ENCODE results near the gene CFAP46.

Gene CFAP46

DNA sequence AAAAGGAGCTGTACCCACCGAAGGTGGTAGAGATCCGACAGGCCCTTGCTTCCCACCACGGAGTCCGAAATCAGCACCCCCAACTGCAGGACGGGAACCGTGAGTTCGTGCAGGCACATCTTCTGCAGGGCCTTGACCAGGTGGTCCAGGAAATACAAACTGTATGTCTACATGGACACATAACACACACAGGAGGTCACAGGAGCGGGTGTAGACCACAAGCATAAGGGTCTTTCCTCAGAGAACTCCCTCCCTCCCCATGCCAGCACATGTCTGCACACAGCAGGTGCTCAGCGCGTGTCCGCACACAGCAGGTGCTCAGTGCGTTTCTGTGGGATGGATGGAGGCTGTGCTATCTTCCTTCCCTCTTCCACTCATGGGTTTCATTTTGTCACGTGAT lies 69.7 kb downstream of the CFAP46 start:
- Mint-ChIP-seq H3K27ac (no peak overlapping the region), H3K4me1 (no peaks in the 10 kb centered on the region), H3K27me3 (peaks cover 14% of the 10 kb centered on the region), H3K36me3 (no peaks in the 10 kb centered on the region), H3K9me3 (no peaks in the 10 kb centered on the region), H3K4me3 (no peak overlapping the region)

DNA sequence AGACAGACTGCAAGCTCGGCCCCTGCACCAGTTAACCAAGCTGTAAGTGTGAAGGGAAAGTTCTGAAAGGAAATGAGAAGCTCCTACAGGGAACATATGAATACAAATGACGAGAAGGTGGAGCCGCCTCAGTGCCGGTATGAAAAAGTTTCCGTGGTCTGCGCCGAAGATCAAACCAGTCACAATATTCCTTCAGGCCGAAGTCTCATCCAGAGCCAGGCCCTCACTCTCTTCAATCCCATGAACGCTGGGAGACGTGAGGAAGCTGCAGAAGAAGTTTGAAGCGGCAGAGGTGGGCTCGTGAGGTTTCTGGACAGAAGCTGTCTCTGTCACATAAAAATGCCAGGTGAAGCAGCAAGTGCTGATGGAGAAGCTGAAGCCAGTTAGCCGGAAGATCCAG lies 71.9 kb downstream of the CFAP46 start:
- H3K4me3 Mint-ChIP-seq, result no peak overlapping the region
- no peaks in the 10 kb centered on the region for H3K4me1 Mint-ChIP-seq
- H3K9me3 Mint-ChIP-seq, result no peaks in the 10 kb centered on the region
- peaks cover 7% of the 10 kb centered on the region for H3K27me3 Mint-ChIP-seq
- no peak overlapping the region for H3K27ac Mint-ChIP-seq
- H3K36me3 Mint-ChIP-seq, result no peaks in the 10 kb centered on the region

DNA sequence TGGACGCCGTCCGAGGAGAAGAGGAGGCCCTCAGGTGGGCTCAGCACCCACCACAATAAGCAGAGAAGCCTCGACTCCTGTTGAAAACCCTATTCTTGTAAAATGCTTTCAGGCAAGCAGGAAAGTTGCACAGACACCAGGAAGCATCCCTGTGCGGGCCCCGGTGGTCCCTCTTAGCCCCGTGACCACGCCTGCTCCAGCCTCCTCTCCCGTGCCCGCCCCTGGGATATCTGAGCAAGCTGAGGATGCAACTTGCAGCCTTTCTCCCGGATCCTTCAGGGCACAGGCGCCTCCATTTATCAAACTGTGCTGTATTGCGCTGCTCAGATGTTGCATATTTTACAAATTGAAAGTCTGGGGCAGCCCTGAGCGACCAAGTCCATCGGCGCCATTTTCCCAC lies 72.7 kb downstream of the CFAP46 start:
- Mint-ChIP-seq H3K27ac (no peak overlapping the region), H3K27me3 (peaks cover 3% of the 10 kb centered on the region), H3K4me3 (no peak overlapping the region), H3K36me3 (no peaks in the 10 kb centered on the region), H3K4me1 (no peaks in the 10 kb centered on the region), H3K9me3 (no peaks in the 10 kb centered on the region)

DNA sequence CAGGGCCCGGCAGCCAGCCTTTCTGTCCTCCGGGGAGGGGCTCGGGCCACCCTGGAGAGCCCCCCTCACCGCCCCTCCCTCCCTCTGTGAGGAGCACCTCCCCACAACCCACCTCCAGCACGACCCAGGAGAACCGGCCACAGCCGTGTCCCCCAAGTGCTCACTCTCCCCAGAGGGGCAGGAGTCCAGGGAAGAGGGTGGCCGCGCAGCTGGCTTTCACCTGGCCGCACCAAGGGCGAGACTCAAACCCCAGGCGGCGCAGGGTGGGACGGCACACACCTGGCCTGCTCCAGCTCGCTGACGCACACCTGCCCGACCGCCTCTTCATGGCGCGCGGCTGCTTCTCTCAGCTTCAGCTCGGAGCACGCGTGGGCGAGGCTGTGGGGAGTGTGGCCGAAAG lies 73.4 kb downstream of the CFAP46 start:
- peaks cover 3% of the 10 kb centered on the region for H3K27me3 Mint-ChIP-seq
- no peaks in the 10 kb centered on the region for H3K9me3 Mint-ChIP-seq
- H3K4me1 Mint-ChIP-seq, result no peaks in the 10 kb centered on the region
- no peak overlapping the region for H3K4me3 Mint-ChIP-seq
- H3K36me3 Mint-ChIP-seq, result no peaks in the 10 kb centered on the region
- H3K27ac Mint-ChIP-seq, result no peak overlapping the region

DNA sequence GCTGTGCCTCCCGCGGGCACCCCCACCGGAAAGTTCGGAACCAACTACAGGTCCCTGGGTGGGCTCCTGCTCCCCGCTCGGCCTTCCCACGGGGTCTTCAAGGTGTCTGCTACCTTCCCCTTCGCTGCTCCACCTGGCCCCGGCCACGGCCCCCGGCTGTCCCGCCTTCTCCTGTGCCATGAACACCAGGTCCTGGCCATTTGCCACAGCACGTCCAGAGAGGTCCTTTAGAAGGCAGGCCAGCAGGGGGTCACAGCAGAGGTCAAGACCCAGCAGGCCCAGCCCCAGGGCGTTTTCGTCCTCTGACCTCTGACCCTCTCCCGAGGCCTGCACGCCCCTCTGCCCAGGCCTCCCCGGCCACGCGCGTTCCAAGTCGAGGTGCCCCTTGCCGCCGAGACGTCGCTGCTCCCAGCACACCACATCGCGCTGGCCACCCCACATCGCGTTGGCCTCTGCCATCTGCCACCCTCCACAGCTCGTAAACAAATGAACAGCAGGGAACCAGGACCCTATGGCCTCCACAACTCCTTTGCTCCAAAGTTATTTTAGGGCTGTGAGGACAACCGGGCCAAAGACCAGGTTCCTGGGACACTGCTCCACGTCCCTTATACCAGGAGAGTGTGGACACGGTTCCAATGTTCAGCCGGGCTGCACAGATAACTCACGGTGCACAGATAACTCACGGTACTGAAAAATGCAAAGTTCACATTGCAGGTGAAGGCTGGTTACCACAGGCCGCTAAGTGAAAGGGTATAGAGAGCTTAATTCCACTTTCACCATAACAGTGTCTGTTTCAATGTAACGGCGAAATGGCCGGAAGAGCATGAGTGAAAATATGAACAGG lies 74.3 kb downstream of the CFAP46 start:
- Mint-ChIP-seq H3K4me3 (no peak overlapping the region), H3K4me1 (peaks cover 7% of the 10 kb centered on the region), H3K9me3 (no peaks in the 10 kb centered on the region), H3K27me3 (peaks cover 2% of the 10 kb centered on the region), H3K36me3 (no peaks in the 10 kb centered on the region), H3K27ac (no peak overlapping the region)

DNA sequence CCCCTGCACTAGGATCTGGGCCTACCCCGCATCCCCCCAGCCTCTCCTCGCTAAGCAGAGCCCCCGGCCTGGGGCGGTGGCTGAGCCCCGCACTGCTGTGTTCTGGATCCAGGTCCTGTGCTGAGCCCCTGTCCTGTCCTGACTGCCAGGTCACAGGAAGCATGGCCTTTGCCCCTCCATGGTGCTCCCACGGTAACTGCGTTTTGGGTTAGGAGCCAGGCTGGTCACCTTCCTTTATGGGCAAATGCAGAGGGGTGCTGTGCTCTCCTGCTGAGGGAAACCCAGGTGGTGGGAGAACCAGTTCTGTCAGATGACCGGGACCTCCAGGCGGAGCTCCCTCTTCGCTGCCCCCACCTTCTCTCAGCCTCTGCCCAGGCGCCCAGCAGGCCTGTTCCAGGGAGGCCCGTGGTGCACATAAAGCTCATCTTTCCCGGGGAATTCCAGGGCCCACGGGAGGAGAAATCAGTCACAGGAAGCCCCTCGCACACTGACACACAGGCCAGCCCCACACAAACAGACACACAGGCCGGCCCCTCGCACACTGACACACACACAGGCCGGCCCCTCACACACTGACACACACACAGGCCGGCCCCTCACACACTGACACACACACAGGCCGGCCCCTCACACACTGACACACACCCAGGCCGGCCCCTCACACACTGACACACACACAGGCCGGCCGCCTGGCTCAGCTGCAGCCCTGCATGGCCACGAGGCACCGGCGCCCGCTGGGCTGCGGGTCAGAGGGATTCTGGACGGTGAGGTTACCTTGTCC lies 75.6 kb downstream of the CFAP46 start:
- H3K27ac Mint-ChIP-seq, result no peak overlapping the region
- no peaks in the 10 kb centered on the region for H3K36me3 Mint-ChIP-seq
- peaks cover 7% of the 10 kb centered on the region for H3K4me1 Mint-ChIP-seq
- H3K27me3 Mint-ChIP-seq, result peaks cover 2% of the 10 kb centered on the region
- H3K4me3 Mint-ChIP-seq, result no peak overlapping the region
- no peaks in the 10 kb centered on the region for H3K9me3 Mint-ChIP-seq

DNA sequence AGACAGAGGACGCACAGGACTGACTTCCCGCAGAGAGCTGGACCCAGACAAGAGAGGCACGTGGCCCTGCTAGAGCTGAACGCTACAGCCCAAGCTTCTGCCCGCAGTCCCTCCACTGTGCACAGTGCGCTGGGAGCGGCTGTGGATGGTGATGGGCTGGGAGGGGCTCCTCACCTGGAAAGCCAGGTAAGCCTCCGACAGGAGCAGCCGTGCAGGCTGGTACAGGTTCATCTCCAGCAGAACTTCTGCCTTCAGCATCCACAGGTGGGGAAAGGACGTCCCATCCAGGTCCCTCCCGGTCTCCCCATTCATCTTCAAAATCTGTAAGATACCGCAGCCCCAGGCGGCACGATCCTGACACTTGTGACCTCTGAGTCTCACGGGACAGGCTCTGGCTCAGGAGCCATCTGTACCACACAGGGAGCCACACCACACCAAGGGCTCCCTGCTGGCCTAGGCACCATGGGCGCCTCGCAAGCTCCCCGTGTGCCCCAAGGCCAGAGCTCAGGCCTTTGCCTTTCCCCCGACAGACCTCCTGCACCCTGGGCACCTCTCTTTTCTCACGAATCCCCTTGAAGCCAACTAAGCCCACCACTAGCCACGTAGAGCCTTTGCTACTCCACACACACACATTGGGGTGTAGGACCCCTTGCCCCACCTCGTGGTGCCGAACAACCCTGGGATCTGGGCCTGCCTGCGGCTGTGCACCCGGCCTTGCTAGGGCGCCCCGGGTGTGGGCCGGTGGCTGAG lies 76.3 kb downstream of the CFAP46 start:
- no peaks in the 10 kb centered on the region for H3K27me3 Mint-ChIP-seq
- peaks cover 7% of the 10 kb centered on the region for H3K4me1 Mint-ChIP-seq

DNA sequence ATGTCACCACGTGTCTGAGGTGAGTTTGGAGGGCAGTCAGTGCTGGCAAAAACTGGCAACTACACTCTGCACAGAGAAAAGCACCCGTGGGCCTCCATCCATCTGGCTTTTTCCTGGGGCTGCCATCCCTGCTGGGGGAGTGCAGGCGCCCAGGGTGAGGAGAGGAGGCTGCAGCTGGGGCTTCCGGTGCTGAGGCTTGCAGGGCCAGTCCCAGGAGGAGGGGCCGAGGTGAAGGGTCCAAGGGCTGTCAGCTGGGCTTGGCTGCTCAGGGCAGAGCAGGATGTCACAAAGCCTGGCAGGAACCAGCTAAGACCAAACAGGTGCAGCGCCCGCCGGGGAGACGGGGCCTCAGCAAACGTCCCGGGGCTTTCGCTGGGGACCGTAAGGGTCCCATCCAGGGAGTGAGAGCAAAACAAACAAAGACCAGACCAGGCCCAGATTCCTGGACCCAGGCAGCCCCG lies 77.2 kb downstream of the CFAP46 start:
- H3K4me3 Mint-ChIP-seq, result no peak overlapping the region
- H3K27me3 Mint-ChIP-seq, result no peaks in the 10 kb centered on the region
- H3K36me3 Mint-ChIP-seq, result no peaks in the 10 kb centered on the region
- peaks cover 7% of the 10 kb centered on the region for H3K4me1 Mint-ChIP-seq
- H3K27ac Mint-ChIP-seq, result no peak overlapping the region
- H3K9me3 Mint-ChIP-seq, result no peaks in the 10 kb centered on the region

More for the DNA sequence above, 76.3 kb downstream of the CFAP46 start:
- no peak overlapping the region for H3K27ac Mint-ChIP-seq
- H3K9me3 Mint-ChIP-seq, result no peaks in the 10 kb centered on the region
- H3K4me3 Mint-ChIP-seq, result no peak overlapping the region
- H3K36me3 Mint-ChIP-seq, result no peaks in the 10 kb centered on the region

DNA sequence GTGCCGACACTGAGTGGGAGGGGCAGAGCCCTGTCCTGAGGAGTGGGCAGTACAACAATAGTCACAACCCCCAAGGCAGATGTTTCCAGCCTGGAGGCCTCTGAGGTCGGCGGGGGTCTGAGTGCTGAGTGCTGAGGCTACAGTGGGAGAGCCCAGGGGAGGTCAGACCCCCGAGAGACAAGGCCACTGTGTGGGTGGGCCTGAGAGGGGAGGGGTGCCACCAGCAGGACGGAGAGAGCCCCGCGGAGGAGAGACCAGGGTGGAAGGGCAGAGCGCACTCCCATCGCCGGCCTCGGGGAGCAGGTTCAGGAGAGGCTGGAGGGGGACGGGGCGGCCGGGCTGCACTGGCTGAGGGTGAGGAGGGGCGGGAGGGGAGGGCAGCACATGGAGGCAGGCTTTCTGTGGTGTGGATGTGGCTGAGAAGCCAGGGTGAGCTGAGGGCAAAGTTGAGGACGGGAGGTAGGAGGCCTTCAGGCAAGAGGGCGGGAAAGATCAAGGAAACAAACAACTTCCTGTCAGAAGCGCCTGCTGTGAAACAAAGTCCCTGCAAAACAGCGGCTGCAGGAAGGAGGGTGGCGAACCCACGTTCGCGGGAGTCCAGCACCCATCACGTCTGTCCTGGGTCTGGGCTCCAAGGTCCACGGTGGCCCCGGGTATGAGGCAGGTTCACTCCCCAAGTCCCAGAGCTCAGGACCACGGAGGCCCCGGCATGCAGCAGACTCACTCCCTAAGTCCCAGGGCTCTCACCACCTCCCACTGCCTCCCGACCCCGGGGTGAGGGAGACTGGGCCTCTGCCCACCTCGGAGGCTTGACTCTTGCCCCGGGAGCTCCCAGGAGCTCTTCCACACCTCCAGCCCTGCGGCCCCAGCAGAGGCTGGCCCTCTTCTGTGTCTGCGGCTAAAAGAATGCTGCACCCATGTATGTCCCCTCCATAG lies 79.6 kb downstream of the CFAP46 start:
- no peak overlapping the region for H3K27ac Mint-ChIP-seq
- H3K9me3 Mint-ChIP-seq, result no peaks in the 10 kb centered on the region
- no peaks in the 10 kb centered on the region for H3K27me3 Mint-ChIP-seq
- H3K4me1 Mint-ChIP-seq, result peaks cover 7% of the 10 kb centered on the region
- H3K4me3 Mint-ChIP-seq, result peak overlapping the region; percentile 26
- H3K36me3 Mint-ChIP-seq, result no peaks in the 10 kb centered on the region

DNA sequence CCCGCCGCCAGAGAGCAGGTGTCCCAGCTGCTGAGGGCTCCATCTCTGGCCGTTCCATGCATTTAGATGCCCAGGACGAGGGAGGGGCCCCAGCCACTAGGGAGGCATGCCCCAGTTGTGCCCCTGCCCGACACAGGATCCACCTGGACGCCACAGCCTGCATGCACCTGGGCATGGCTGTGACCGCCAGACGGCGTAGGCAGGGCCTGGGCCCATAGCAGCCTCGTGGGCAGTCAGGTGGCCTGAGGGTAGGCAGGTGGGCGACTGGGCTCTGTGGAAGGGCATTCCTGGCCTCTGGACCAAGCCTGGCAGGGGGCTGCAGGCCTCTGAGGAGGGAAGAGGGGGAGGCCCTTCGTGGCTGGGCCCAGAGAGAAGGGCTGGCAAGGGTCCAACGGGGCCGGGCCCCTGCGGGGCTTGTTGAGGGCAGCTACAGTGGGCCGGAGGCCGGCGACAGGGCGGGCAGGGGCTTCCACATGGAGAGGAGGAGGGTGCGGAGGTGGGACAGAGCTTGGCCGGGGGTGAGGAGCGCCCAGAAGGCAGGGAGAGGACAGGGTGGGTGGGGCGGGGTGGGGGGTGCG lies 80.4 kb downstream of the CFAP46 start:
- Mint-ChIP-seq H3K27me3 (peaks cover 3% of the 10 kb centered on the region), H3K4me3 (no peak overlapping the region), H3K36me3 (no peaks in the 10 kb centered on the region), H3K4me1 (peaks cover 7% of the 10 kb centered on the region), H3K9me3 (no peaks in the 10 kb centered on the region), H3K27ac (no peak overlapping the region)

DNA sequence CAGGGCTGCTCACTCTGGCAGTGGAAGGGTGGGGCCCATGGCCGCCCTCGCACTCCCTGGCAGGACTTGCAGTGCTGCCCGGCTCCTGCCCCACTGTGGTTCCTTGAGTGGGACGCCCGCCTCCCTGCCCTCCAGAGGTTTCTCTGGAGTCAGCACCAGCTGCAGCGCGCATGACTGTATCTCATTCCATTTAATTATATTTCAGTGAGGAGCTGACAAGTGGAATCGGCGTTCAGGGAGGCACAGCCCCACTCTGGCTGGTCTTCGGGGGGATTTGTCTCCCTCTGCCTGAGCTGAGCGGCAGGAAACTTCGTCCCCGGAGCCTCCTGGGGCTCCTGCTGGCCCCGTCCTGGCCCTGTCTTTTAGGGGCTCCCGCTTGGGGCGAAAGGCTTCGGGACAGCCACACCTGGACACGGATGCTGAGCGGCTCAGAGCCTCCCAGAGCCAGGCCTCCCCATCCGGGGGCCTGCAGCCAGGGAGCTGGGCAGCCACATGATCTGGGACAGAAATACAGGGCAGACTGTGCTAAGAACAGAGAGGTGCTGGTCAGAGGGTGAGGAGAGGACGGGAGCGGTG lies 81.2 kb downstream of the CFAP46 start:
- Mint-ChIP-seq H3K4me1 (peaks cover 7% of the 10 kb centered on the region), H3K27ac (no peak overlapping the region), H3K4me3 (no peak overlapping the region), H3K36me3 (no peaks in the 10 kb centered on the region), H3K27me3 (peaks cover 4% of the 10 kb centered on the region), H3K9me3 (peaks cover 6% of the 10 kb centered on the region)

DNA sequence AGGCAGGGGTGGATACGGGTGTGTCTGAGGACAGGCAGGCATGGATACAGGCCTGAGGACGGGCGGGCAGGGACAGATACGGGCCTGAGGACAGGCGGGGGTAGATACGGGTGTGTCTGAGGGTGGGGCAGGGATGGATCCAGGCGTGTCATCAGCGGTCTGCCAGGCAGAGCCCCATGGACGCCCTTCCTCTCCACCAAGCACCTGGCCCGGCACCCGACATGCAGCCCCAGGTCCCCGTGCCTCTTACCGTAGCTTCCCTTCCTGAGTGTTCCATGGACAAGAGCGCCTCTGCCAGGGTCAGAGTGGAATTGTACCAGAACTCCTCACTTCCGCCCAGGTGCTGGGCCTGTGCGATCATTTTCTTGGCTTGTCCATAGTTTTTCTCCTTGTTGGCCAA lies 81.8 kb downstream of the CFAP46 start:
- H3K27ac Mint-ChIP-seq, result no peak overlapping the region
- peaks cover 10% of the 10 kb centered on the region for H3K9me3 Mint-ChIP-seq
- no peaks in the 10 kb centered on the region for H3K36me3 Mint-ChIP-seq

DNA sequence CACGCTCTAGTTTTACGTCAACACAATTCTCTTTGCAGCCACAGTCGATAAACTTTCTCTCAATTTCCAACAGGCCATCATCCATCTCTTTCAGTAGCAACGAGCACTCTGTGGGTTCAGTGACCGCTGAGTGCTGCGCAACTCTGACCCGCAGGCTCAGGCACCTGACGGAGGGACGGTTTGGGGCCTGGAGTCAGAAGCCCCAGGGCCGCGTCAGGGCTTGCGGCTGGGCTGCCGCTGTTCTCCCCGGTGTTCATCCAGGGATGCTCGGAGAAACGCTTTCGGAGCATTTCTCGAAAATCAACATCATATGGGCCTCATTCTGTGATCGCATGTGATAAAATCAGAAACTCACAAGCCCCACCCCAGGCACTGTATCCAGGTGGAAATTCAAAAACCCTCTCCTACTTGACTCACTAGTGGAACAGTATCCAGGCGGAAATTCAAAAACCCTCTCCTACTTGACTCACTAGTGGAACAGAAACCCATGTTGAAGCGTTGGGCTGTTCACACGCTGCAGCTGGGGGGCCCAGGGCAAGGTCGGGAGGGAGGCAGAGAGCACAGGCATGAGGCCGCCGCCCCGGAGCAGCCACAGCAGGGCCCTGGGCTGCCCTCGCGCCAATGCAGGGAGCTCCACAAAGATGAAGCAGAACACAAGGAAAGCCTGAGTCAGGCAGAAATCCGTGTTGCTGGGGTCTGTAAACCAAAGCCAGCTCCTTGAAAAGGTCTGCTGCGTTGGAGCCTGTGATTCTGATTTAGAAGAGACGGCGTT lies 83.1 kb downstream of the CFAP46 start:
- H3K27ac Mint-ChIP-seq, result no peak overlapping the region
- H3K9me3 Mint-ChIP-seq, result peaks cover 10% of the 10 kb centered on the region
- H3K4me1 Mint-ChIP-seq, result peaks cover 7% of the 10 kb centered on the region
- no peaks in the 10 kb centered on the region for H3K36me3 Mint-ChIP-seq
- peaks cover 7% of the 10 kb centered on the region for H3K27me3 Mint-ChIP-seq
- no peak overlapping the region for H3K4me3 Mint-ChIP-seq

More for the DNA sequence above, 81.8 kb downstream of the CFAP46 start:
- Mint-ChIP-seq H3K4me1 (peaks cover 7% of the 10 kb centered on the region), H3K27me3 (peaks cover 5% of the 10 kb centered on the region), H3K4me3 (no peak overlapping the region)

Measured in activated naive CD4-positive, alpha-beta T cell treated with anti-CD3 and anti-CD28 coated beads, Interleukin-2, amount 50 U/mL, for 24 hours (primary cell).